ENCODE data around the gene CHST11.

- TF ChIP-seq POLR2A (IDR thresholded peaks at IDR 0.05; ENCODE audit: low read depth, low read length) (0 out of 2 replicates have a peak, but pooled peaks have one; percentile 10), POLR2AphosphoS5 (IDR thresholded peaks at IDR 0.05; ENCODE audit: low read depth, low read length) (no peak), POU2F2 (IDR thresholded peaks at IDR 0.05; ENCODE audit: low read depth, low read length) (no peak), PAX5 (IDR thresholded peaks at IDR 0.05; ENCODE audit: insufficient read depth, low read length, severe bottlenecking) (no peak)
These were observed 21.0 kb downstream of the CHST11 start for GRCh38 chr12:104477510-104478390.
